Astrocyte (in vitro differentiated cells and primary cell): ENCODE measurements around the gene PPP2R2C. TPM values are rescaled to one million over a fixed set of nuclear protein-coding genes. Genes with fewer than 3 reads are reported as not detected.

Source experiments
- DNase-seq: peaks from one replicate; pipeline ENCODE4 v3.0.0-alpha.2; 2010; ENCODE audit warnings: low read depth
- FAIRE-seq: peaks from 2 replicates; lab custom pipeline; 2011; peaks lifted over from hg19 to GRCh38; lab: Jason Lieb, UNC
- H2AFZ ChIP-seq: 2 replicates; pipeline ENCODE4 v1.6.0; 2012; ENCODE audit warnings: low read depth, low read length, inconsistent platforms
- H3K27ac ChIP-seq: 2 replicates; pipeline ENCODE4 v1.5.1; 2011; ENCODE audit warnings: low read depth, low read length, inconsistent platforms
- H3K27me3 ChIP-seq: 2 replicates; pipeline ENCODE4 v1.6.0; 2011; ENCODE audit warnings: low read length, inconsistent platforms; ENCODE audit not compliant: insufficient read depth
- H3K36me3 ChIP-seq: 2 replicates; pipeline ENCODE4 v1.5.1; 2011; ENCODE audit warnings: low read length, inconsistent platforms; ENCODE audit not compliant: insufficient read depth
- H3K4me1 ChIP-seq: 2 replicates; pipeline ENCODE4 v1.5.1; 2011; ENCODE audit warnings: low read length, inconsistent platforms; ENCODE audit not compliant: insufficient read depth
- H3K4me2 ChIP-seq: 2 replicates; pipeline ENCODE4 v1.6.0; 2012; ENCODE audit warnings: low read length, inconsistent platforms
- H3K4me3 ChIP-seq: 2 replicates; pipeline ENCODE4 v1.5.1; 2011; ENCODE audit warnings: low read depth, mild to moderate bottlenecking, low read length, inconsistent platforms; ENCODE audit not compliant: insufficient read depth
- H3K79me2 ChIP-seq: 2 replicates; pipeline ENCODE4 v1.6.0; 2012; ENCODE audit warnings: mild to moderate bottlenecking, low read length, inconsistent platforms; ENCODE audit not compliant: insufficient read depth
- H3K9ac ChIP-seq: 2 replicates; pipeline ENCODE4 v1.6.0; 2012; ENCODE audit warnings: mild to moderate bottlenecking, low read length, inconsistent platforms
- H3K9me3 ChIP-seq: 2 replicates; pipeline ENCODE4 v1.5.1; 2012; ENCODE audit warnings: low read depth, mild to moderate bottlenecking, low read length, inconsistent platforms; ENCODE audit not compliant: insufficient read depth
- H4K20me1 ChIP-seq: 2 replicates; pipeline ENCODE4 v1.6.0; 2012; ENCODE audit warnings: low read length, inconsistent platforms; ENCODE audit not compliant: insufficient read depth
- H3K27ac Mint-ChIP-seq: one replicate; pipeline ENCODE4 v1.8.0; 2021; ENCODE audit warnings: mild to moderate bottlenecking, mixed read lengths; ENCODE audit not compliant: unreplicated experiment
- H3K27me3 Mint-ChIP-seq: one replicate; pipeline ENCODE4 v1.8.0; 2021; ENCODE audit warnings: low read depth, mixed read lengths; ENCODE audit not compliant: unreplicated experiment
- H3K36me3 Mint-ChIP-seq: one replicate; pipeline ENCODE4 v1.8.0; 2021; ENCODE audit warnings: low read depth, mixed read lengths; ENCODE audit not compliant: unreplicated experiment
- H3K4me1 Mint-ChIP-seq: one replicate; pipeline ENCODE4 v1.8.0; 2021; ENCODE audit warnings: low read depth, mixed read lengths; ENCODE audit not compliant: unreplicated experiment
- H3K4me3 Mint-ChIP-seq: one replicate; pipeline ENCODE4 v1.8.0; 2021; ENCODE audit warnings: mild to moderate bottlenecking, moderate library complexity, mixed read lengths; ENCODE audit not compliant: unreplicated experiment
- H3K9me3 Mint-ChIP-seq: one replicate; pipeline ENCODE4 v1.8.0; 2021; ENCODE audit warnings: mild to moderate bottlenecking, mixed read lengths; ENCODE audit not compliant: unreplicated experiment
- EZH2 ChIP-seq: IDR thresholded peaks from 2 replicates; pipeline ENCODE4 v1.6.1; 2012; ENCODE audit warnings: mild to moderate bottlenecking, low read length, inconsistent platforms; ENCODE audit not compliant: insufficient read depth
- total RNA-seq: library from RNA; stranded (reverse); gene quantifications from 2 replicates; pipeline ENCODE4 v1.2.1, GENCODE V29; 2021
- TF ChIP-seq, protein P1 (sequence below): IDR thresholded peaks from 2 replicates; pipeline ENCODE4 v1.5.1; 2011; ENCODE audit warnings: low read depth, mild to moderate bottlenecking, inconsistent platforms, low read length, moderate library complexity; ENCODE audit not compliant: insufficient read depth

Gene PPP2R2C
- total RNA-seq, 1 donor from 2014 or later = 1.1 TPM

DNA sequence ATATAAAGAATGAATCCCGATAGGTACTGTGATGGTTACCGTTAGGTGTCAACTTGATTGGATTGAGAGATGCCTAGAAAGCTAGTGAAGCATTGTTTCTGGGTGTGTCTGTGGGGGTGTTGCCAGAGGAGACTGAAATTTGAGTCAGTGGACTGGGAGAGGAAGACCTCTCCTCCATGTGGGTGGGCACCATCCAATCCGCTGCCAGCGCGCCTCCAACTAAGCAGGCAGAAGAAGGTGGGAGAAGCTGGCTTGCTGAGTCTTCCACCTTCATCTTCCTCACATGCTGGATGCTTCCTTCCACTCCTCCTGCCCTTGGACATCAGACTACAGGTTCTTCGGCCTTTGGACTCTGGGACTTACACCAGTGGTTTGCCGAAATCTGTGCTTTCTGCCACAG is 162.6 kb downstream of the PPP2R2C start:
- Histone ChIP-seq H2AFZ (peak overlapping the region; percentile 25), H3K4me1 (no peaks in the 10 kb centered on the region), H4K20me1 (no peaks in the 10 kb centered on the region), H3K27me3 (peaks cover 8% of the 10 kb centered on the region), H3K79me2 (no peaks in the 10 kb centered on the region), H3K27ac (no peak overlapping the region), H3K9ac (no peak overlapping the region), H3K9me3 (no peaks in the 10 kb centered on the region), H3K4me2 (peak overlapping the region; percentile 82), H3K36me3 (no peaks in the 10 kb centered on the region), H3K4me3 (peak overlapping the region; percentile 52)
- peaks cover 4% of the 10 kb centered on the region for H3K36me3 Mint-ChIP-seq
- peaks cover 1% of the 10 kb centered on the region for H3K9me3 Mint-ChIP-seq
- no peak for TF ChIP-seq EZH2
- TF ChIP-seq, protein P1, sequence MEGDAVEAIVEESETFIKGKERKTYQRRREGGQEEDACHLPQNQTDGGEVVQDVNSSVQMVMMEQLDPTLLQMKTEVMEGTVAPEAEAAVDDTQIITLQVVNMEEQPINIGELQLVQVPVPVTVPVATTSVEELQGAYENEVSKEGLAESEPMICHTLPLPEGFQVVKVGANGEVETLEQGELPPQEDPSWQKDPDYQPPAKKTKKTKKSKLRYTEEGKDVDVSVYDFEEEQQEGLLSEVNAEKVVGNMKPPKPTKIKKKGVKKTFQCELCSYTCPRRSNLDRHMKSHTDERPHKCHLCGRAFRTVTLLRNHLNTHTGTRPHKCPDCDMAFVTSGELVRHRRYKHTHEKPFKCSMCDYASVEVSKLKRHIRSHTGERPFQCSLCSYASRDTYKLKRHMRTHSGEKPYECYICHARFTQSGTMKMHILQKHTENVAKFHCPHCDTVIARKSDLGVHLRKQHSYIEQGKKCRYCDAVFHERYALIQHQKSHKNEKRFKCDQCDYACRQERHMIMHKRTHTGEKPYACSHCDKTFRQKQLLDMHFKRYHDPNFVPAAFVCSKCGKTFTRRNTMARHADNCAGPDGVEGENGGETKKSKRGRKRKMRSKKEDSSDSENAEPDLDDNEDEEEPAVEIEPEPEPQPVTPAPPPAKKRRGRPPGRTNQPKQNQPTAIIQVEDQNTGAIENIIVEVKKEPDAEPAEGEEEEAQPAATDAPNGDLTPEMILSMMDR = no peak
- peak overlapping the region; percentile 86 for H3K4me3 Mint-ChIP-seq
- DNase-seq = no peak
- H3K27me3 Mint-ChIP-seq = peaks cover 60% of the 10 kb centered on the region
- peaks cover 2% of the 10 kb centered on the region for H3K4me1 Mint-ChIP-seq
- FAIRE-seq = no peak
- no peak overlapping the region for H3K27ac Mint-ChIP-seq

DNA sequence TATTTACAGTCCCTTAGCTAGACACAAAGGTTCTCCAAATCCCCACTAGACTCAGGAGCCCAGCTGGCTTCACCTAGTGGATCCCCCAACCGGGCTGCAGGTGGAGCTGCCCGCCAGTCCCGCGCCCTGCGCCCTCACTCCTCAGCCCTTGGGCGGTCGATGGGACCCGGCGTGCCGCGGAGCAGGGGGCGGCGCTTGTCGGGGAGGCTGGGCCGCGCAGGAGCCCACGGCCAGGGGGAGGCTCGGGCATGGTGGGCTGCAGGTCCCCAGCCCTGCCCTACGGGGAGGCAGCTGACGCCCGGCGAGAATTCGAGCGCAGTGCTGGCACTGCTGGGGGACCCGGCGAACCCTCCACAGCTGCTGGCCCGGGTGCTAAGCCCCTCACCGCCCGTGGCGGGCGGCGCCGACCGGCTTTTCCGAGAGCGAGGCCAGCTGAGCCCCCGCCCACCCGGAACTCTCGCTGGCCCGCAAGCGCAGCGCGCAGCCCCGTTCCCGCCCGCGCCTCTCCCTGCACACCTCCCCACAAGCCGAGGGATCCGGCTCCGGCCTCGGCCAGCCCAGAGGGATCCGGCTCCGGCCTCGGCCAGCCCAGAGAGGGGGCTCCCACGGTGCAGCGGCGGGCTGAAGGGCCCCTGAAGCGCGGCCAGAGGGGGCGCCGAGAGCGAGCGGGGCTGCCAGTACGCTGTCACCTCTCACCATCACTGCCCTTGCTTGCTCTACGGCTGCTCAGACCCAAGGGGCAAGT is 163.3 kb downstream of the PPP2R2C start:
- TF ChIP-seq EZH2 = no peak
- TF ChIP-seq, protein P1 = no peak
- H3K9me3 ChIP-seq = no peaks in the 10 kb centered on the region
- peak overlapping the region; percentile 52 for H3K4me3 ChIP-seq
- Mint-ChIP-seq H3K9me3 (peaks cover 1% of the 10 kb centered on the region), H3K27ac (no peak overlapping the region), H3K36me3 (peaks cover 6% of the 10 kb centered on the region), H3K4me3 (peak overlapping the region; percentile 86), H3K4me1 (peaks cover 2% of the 10 kb centered on the region), H3K27me3 (peaks cover 60% of the 10 kb centered on the region)
- H3K27ac ChIP-seq = no peak overlapping the region
- no peak for FAIRE-seq
- peaks cover 8% of the 10 kb centered on the region for H3K27me3 ChIP-seq
- no peaks in the 10 kb centered on the region for H3K79me2 ChIP-seq
- H3K4me2 ChIP-seq = peak overlapping the region; percentile 82
- H3K9ac ChIP-seq = peak overlapping the region; percentile 31
- no peak for DNase-seq
- H4K20me1 ChIP-seq = no peaks in the 10 kb centered on the region
- H3K36me3 ChIP-seq = no peaks in the 10 kb centered on the region
- H3K4me1 ChIP-seq = no peaks in the 10 kb centered on the region
- peak overlapping the region; percentile 56 for H2AFZ ChIP-seq

DNA sequence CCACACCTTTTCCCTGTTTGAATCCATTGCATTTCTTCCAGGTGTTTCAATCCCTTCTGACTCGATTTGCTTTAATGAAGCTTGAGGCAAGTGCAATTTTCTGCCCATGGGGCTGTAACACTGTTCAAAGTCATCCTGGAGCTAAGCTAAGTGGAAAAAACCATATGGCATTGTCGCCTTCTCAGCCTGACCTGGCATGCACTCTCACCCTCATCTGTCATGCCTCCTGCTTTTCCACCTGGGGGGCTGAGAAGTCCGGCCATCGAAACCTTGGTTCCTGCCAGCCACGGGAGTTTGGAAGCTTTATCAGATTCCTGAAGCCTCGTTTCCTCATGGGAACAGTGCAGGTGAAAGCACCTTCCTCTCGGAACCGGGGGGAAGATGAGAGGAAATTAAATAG is 164.5 kb downstream of the PPP2R2C start:
- Mint-ChIP-seq H3K9me3 (peaks cover 1% of the 10 kb centered on the region), H3K27ac (no peak overlapping the region), H3K4me3 (no peak overlapping the region), H3K27me3 (peaks cover 55% of the 10 kb centered on the region), H3K4me1 (peaks cover 2% of the 10 kb centered on the region), H3K36me3 (peaks cover 9% of the 10 kb centered on the region)
- TF ChIP-seq, protein P1 = no peak
- TF ChIP-seq EZH2 = no peak
- FAIRE-seq (no peak), DNase-seq (no peak)
- no peak overlapping the region for H2AFZ ChIP-seq
- H3K27me3 ChIP-seq = peaks cover 5% of the 10 kb centered on the region
- H3K27ac ChIP-seq = no peak overlapping the region
- H3K4me1 ChIP-seq = no peaks in the 10 kb centered on the region
- no peak overlapping the region for H3K4me2 ChIP-seq
- H4K20me1 ChIP-seq = peaks cover 7% of the 10 kb centered on the region
- no peak overlapping the region for H3K4me3 ChIP-seq
- H3K9ac ChIP-seq = no peak overlapping the region
- no peaks in the 10 kb centered on the region for H3K36me3 ChIP-seq
- no peaks in the 10 kb centered on the region for H3K79me2 ChIP-seq
- H3K9me3 ChIP-seq = no peaks in the 10 kb centered on the region
